GM12874 (cell line): ENCODE measurements around the gene TBC1D9B.

Experiments used
- CTCF ChIP-seq: IDR thresholded peaks from 2 replicates; pipeline ENCODE4 v1.5.1; 2011; ENCODE audit warnings: low read depth, mild to moderate bottlenecking, control low read depth, low read length, moderate library complexity; ENCODE audit not compliant: insufficient read depth

Gene TBC1D9B

GRCh38 chr5:179832039-179832745 is 75.5 kb downstream of the TBC1D9B start:
- no peak for TF ChIP-seq CTCF

- TF ChIP-seq CTCF, result no peak
Observed at GRCh38 chr5:179830818-179831468, 76.8 kb downstream of the TBC1D9B start.

- no peak for TF ChIP-seq CTCF
Observed at GRCh38 chr5:179829732-179830435, 77.8 kb downstream of the TBC1D9B start.

- TF ChIP-seq CTCF, result no peak
Observed at GRCh38 chr5:179828756-179829421, 78.8 kb downstream of the TBC1D9B start.

GRCh38 chr5:179827680-179828079 is 80.0 kb downstream of the TBC1D9B start:
- TF ChIP-seq CTCF, result no peak

GRCh38 chr5:179825655-179826182 is 82.0 kb downstream of the TBC1D9B start:
- no peak for TF ChIP-seq CTCF

- TF ChIP-seq CTCF, result no peak
Observed at GRCh38 chr5:179824745-179825112, 83.0 kb downstream of the TBC1D9B start.
